ENCODE data around the gene GALNT1.

GRCh38 chr18:35672897-35673296 lies 91.4 kb downstream of the GALNT1 start:
- TF ChIP-seq CTCF (IDR thresholded peaks at IDR 0.05; ENCODE audit: low read depth, low read length) (no peak), POLR2A (IDR thresholded peaks at IDR 0.05; ENCODE audit: extremely low read depth, insufficient read length) (no peak), MAX (IDR thresholded peaks at IDR 0.05; ENCODE audit: low read depth, low read length) (no peak)
